ENCODE measurements around the gene CHIT1. TPM values are rescaled to one million over a fixed set of nuclear protein-coding genes. Genes with fewer than 3 reads are reported as not detected.
A peak's percentile ranks its signal among the peaks of the same experiment; 100 is the strongest.
"Not testable (repeated sequence)": the region's sequence is repeated elsewhere in the genome, so short reads cannot be mapped to it uniquely, and the experiment has no call there.

The CHIT1 gene
- total RNA-seq, 8 experiments from 2014 or later, result 0.07 to 2.4 (median 0.24) TPM

GRCh38 chr1:203271962-203272632 is 42.6 kb upstream of the CHIT1 start:
- H3K4me3 ChIP-seq, result no peak overlapping the region
- no peak for ATAC-seq (replicated peaks in 6 of 8)
- in situ Hi-C loops (cut with MboI; ENCODE audit: low pct_unique_long_range_greater_than_20kb in 2 of 9, low sequenced_read_pairs in 9 of 9, unreplicated experiment in 9 of 9), result loop anchor here in 3 of 9 experiments (5.0 to 10.0 kb wide), 2 partner anchors 63 to 65 kb away; no protein-coding TSS in a partner anchor
- no peak overlapping the region for H3K27ac ChIP-seq
- H3K4me1 ChIP-seq (replicated peaks in 1 of 2), result peaks cover 12 to 14% of the 10 kb centered on the region in 2 donors
- WGBS, 10 experiments, result 14 to 78% (median 57%) methylated on average over 2 to 6 of the region's 6 CpGs; no CpG with 5 or more reads in 4 of the 10 experiments

GRCh38 chr1:203271018-203271743 is 41.7 kb upstream of the CHIT1 start:
- in situ Hi-C loops (cut with MboI; ENCODE audit: low pct_unique_long_range_greater_than_20kb in 2 of 9, low sequenced_read_pairs in 9 of 9, unreplicated experiment in 9 of 9), result loop anchor here in 3 of 9 experiments (5.0 to 10.0 kb wide), 2 partner anchors 64 to 66 kb away; no protein-coding TSS in a partner anchor
- WGBS, 10 experiments, result 0 to 80% (median 48%) methylated on average over 1 to 8 of the region's 8 CpGs; no CpG with 5 or more reads in 1 of the 10 experiments
- no peak overlapping the region for H3K4me3 ChIP-seq
- ATAC-seq (replicated peaks in 6 of 8), result peak in 3 of 8 experiments; percentile 3 to 48 (median 3)
- no peak overlapping the region for H3K27ac ChIP-seq
- H3K4me1 ChIP-seq (replicated peaks in 1 of 2), result peaks cover 12 to 14% of the 10 kb centered on the region in 2 donors

GRCh38 chr1:203270448-203270847 is 41.0 kb upstream of the CHIT1 start:
- no peak overlapping the region for H3K4me3 ChIP-seq
- H3K27ac ChIP-seq, result no peak overlapping the region
- ATAC-seq (replicated peaks in 6 of 8), result no peak
- H3K4me1 ChIP-seq (replicated peaks in 1 of 2), result peaks cover 12 to 14% of the 10 kb centered on the region in 2 donors
- in situ Hi-C loops (cut with MboI; ENCODE audit: low pct_unique_long_range_greater_than_20kb in 2 of 9, low sequenced_read_pairs in 9 of 9, unreplicated experiment in 9 of 9), result loop anchor here in 3 of 9 experiments (5.0 to 10.0 kb wide), 2 partner anchors 64 to 67 kb away; no protein-coding TSS in a partner anchor
- WGBS, 10 experiments, result 60 to 100% (median 77%) methylated on average over 1 to 4 of the region's 4 CpGs; no CpG with 5 or more reads in 4 of the 10 experiments

GRCh38 chr1:203269654-203270020 is 40.2 kb upstream of the CHIT1 start:
- H3K4me1 ChIP-seq (replicated peaks in 1 of 2), result peaks cover 12 to 14% of the 10 kb centered on the region in 2 donors
- ATAC-seq (replicated peaks in 6 of 8), result no peak
- H3K4me3 ChIP-seq, result no peak overlapping the region
- no peak overlapping the region for H3K27ac ChIP-seq
- in situ Hi-C loops (cut with MboI; ENCODE audit: low pct_unique_long_range_greater_than_20kb in 2 of 9, low sequenced_read_pairs in 9 of 9, unreplicated experiment in 9 of 9), result loop anchor here in 3 of 9 experiments (5.0 to 10.0 kb wide), 2 partner anchors 65 to 68 kb away; no protein-coding TSS in a partner anchor
- WGBS, 10 experiments, result 0 to 100% (median 53%) methylated on average over 1 to 5 of the region's 5 CpGs; no CpG with 5 or more reads in 2 of the 10 experiments

GRCh38 chr1:203268901-203269653 is 39.6 kb upstream of the CHIT1 start:
- 0 to 80% (median 18%) methylated on average over 1 to 5 of the region's 5 CpGs; no CpG with 5 or more reads in 5 of the 10 experiments for WGBS, 10 experiments
- Histone ChIP-seq H3K4me1 (replicated peaks in 1 of 2) (peaks cover 10 to 12% of the 10 kb centered on the region in 2 donors), H3K27ac (no peak overlapping the region), H3K4me3 (no peak overlapping the region)
- in situ Hi-C loops (cut with MboI; ENCODE audit: low pct_unique_long_range_greater_than_20kb in 2 of 9, low sequenced_read_pairs in 9 of 9, unreplicated experiment in 9 of 9), result no loop called here
- peak; percentile 2 to 45 (median 22) for ATAC-seq (replicated peaks in 6 of 8)

- ATAC-seq (replicated peaks in 6 of 8), result peak in 1 of 8 experiments; percentile 8
- Histone ChIP-seq H3K4me3 (no peak overlapping the region), H3K27ac (no peak overlapping the region)
These were observed 38.4 kb upstream of the CHIT1 start for GRCh38 chr1:203267912-203268311.

GRCh38 chr1:203267347-203267846 is 37.9 kb upstream of the CHIT1 start:
- 0 to 37% (median 2%) methylated on average over 3 to 17 of the region's 20 CpGs for WGBS, 10 experiments
- H3K4me1 ChIP-seq (replicated peaks in 1 of 2), result peaks cover 0 to 2% of the 10 kb centered on the region in 2 donors
- in situ Hi-C loops (cut with MboI; ENCODE audit: low pct_unique_long_range_greater_than_20kb in 2 of 9, low sequenced_read_pairs in 9 of 9, unreplicated experiment in 9 of 9), result no loop called here

More at GRCh38 chr1:203267912-203268311, 38.4 kb upstream of the CHIT1 start:
- in situ Hi-C loops (cut with MboI; ENCODE audit: low pct_unique_long_range_greater_than_20kb in 2 of 9, low sequenced_read_pairs in 9 of 9, unreplicated experiment in 9 of 9), result no loop called here
- peaks cover 0 to 2% of the 10 kb centered on the region in 2 donors for H3K4me1 ChIP-seq (replicated peaks in 1 of 2)
- WGBS, 10 experiments, result 3 to 90% (median 80%) methylated on average over 1 to 10 of the region's 15 CpGs; no CpG with 5 or more reads in 5 of the 10 experiments

GRCh38 chr1:203266140-203266539 is 36.7 kb upstream of the CHIT1 start:
- ATAC-seq (replicated peaks in 6 of 8); in situ Hi-C loops (cut with MboI; ENCODE audit: low pct_unique_long_range_greater_than_20kb in 2 of 9, low sequenced_read_pairs in 9 of 9, unreplicated experiment in 9 of 9); H3K4me3 ChIP-seq; H3K4me1 ChIP-seq (replicated peaks in 1 of 2); H3K27ac ChIP-seq: not testable (repeated sequence)
- WGBS, 10 experiments, result 30 to 83% (median 63%) methylated on average over 1 to 5 of the region's 5 CpGs; no CpG with 5 or more reads in 6 of the 10 experiments

More at GRCh38 chr1:203267347-203267846, 37.9 kb upstream of the CHIT1 start:
- peak; percentile 36 to 81 (median 54) for ATAC-seq (replicated peaks in 6 of 8)
- peak overlapping the region; percentile 14 to 38 (median 31) for H3K4me3 ChIP-seq
- H3K27ac ChIP-seq, result no peak overlapping the region

- ATAC-seq (replicated peaks in 6 of 8), result no peak
- 55 to 100% (median 83%) methylated on average over 3 to 4 of the region's 4 CpGs for WGBS, 10 experiments
- H3K4me1 ChIP-seq (replicated peaks in 1 of 2), result peaks cover 0 to 2% of the 10 kb centered on the region in 2 donors
- no peak overlapping the region for H3K27ac ChIP-seq
- no peak overlapping the region for H3K4me3 ChIP-seq
- in situ Hi-C loops (cut with MboI; ENCODE audit: low pct_unique_long_range_greater_than_20kb in 2 of 9, low sequenced_read_pairs in 9 of 9, unreplicated experiment in 9 of 9), result no loop called here
These were observed 36.1 kb upstream of the CHIT1 start for GRCh38 chr1:203265541-203265940.

GRCh38 chr1:203264052-203264501 is 34.6 kb upstream of the CHIT1 start:
- peak in 1 of 8 experiments; percentile 31 for ATAC-seq (replicated peaks in 6 of 8)
- 15 to 96% (median 73%) methylated on average over 3 to 6 of the region's 6 CpGs for WGBS, 10 experiments
- in situ Hi-C loops (cut with MboI; ENCODE audit: low pct_unique_long_range_greater_than_20kb in 2 of 9, low sequenced_read_pairs in 9 of 9, unreplicated experiment in 9 of 9), result no loop called here
- Histone ChIP-seq H3K4me3 (no peak overlapping the region), H3K27ac (no peak overlapping the region), H3K4me1 (replicated peaks in 1 of 2) (peaks cover 0 to 2% of the 10 kb centered on the region in 2 donors)

- no peak for ATAC-seq (replicated peaks in 6 of 8)
- Histone ChIP-seq H3K4me1 (replicated peaks in 1 of 2) (no peaks in the 10 kb centered on the region), H3K4me3 (no peak overlapping the region), H3K27ac (no peak overlapping the region)
- 36 to 78% (median 66%) methylated on average over 2 to 7 of the region's 10 CpGs; no CpG with 5 or more reads in 3 of the 10 experiments for WGBS, 10 experiments
- in situ Hi-C loops (cut with MboI; ENCODE audit: low pct_unique_long_range_greater_than_20kb in 2 of 9, low sequenced_read_pairs in 9 of 9, unreplicated experiment in 9 of 9), result no loop called here
These were observed 34.0 kb upstream of the CHIT1 start for GRCh38 chr1:203263496-203263895.

GRCh38 chr1:203256636-203257035 is 27.2 kb upstream of the CHIT1 start:
- H3K27ac ChIP-seq; H3K4me3 ChIP-seq; ATAC-seq (replicated peaks in 6 of 8); in situ Hi-C loops (cut with MboI; ENCODE audit: low pct_unique_long_range_greater_than_20kb in 2 of 9, low sequenced_read_pairs in 9 of 9, unreplicated experiment in 9 of 9); H3K4me1 ChIP-seq (replicated peaks in 1 of 2): not testable (repeated sequence)
- 40 to 89% (median 68%) methylated on average over 1 to 9 of the region's 9 CpGs; no CpG with 5 or more reads in 1 of the 10 experiments for WGBS, 10 experiments
